T-helper 9 cell (primary cell): Measurements from ENCODE around the gene RIN1.
"Not testable (repeated sequence)": the region's sequence is repeated elsewhere in the genome, so short reads cannot be mapped to it uniquely, and the experiment has no call there.

ENCODE experiments used
- DNase-seq: peaks from one replicate; pipeline ENCODE4 v3.0.0-alpha.2; 2020

The RIN1 gene

GRCh38 chr11:66317723-66318599 is 18.3 kb downstream of the RIN1 start:
- no peak for DNase-seq

- DNase-seq, result no peak
These were observed 18.9 kb downstream of the RIN1 start for GRCh38 chr11:66317322-66317722.

- no peak for DNase-seq
These were observed 19.4 kb downstream of the RIN1 start, which contains the start of gene CD248 for GRCh38 chr11:66316849-66317251. TSS of gene CD248 (minus strand) at chr11:66317044. CDS start at chr11:66317027, 17 bp downstream.

GRCh38 chr11:66315921-66316811 is 20.1 kb downstream of the RIN1 start:
- no peak for DNase-seq

GRCh38 chr11:66315498-66315885 is 20.7 kb downstream of the RIN1 start:
- DNase-seq, result no peak

- no peak for DNase-seq
These were observed 21.4 kb downstream of the RIN1 start for GRCh38 chr11:66314561-66315497.

GRCh38 chr11:66314186-66314501 is 22.1 kb downstream of the RIN1 start:
- no peak for DNase-seq

GRCh38 chr11:66313321-66314185 is 22.7 kb downstream of the RIN1 start:
- no peak for DNase-seq

- DNase-seq, result peak; percentile 100
These were observed 23.5 kb downstream of the RIN1 start for GRCh38 chr11:66312549-66313320.

- peak; percentile 95 for DNase-seq
These were observed 24.2 kb downstream of the RIN1 start for GRCh38 chr11:66311965-66312548.

GRCh38 chr11:66311470-66311964 is 24.7 kb downstream of the RIN1 start:
- DNase-seq, result no peak

GRCh38 chr11:66310803-66311440 is 25.3 kb downstream of the RIN1 start:
- not testable (repeated sequence) for DNase-seq

GRCh38 chr11:66310324-66310723 is 25.9 kb downstream of the RIN1 start:
- no peak for DNase-seq

- no peak for DNase-seq
These were observed 26.8 kb downstream of the RIN1 start for GRCh38 chr11:66309475-66309874.

- no peak for DNase-seq
These were observed 33.6 kb downstream of the RIN1 start for GRCh38 chr11:66302656-66303055.

GRCh38 chr11:66299186-66299585 is 37.0 kb downstream of the RIN1 start:
- no peak for DNase-seq

- DNase-seq, result no peak
These were observed 38.6 kb downstream of the RIN1 start for GRCh38 chr11:66297610-66298009.

- DNase-seq, result no peak
These were observed 41.3 kb downstream of the RIN1 start for GRCh38 chr11:66294626-66295620.
